Immature natural killer cell (primary cell): ENCODE results near the gene SDF2. TPM values are rescaled to one million over a fixed set of nuclear protein-coding genes. Genes with fewer than 3 reads are reported as not detected.
A peak's percentile ranks its signal among the peaks of the same experiment; 100 is the strongest.

Experiments
- DNase-seq, 3 donors: peaks; one replicate each; pipeline ENCODE4 v3.0.0; 2022; ENCODE audit warnings: mixed read lengths in 1 of 3
- H3K27ac Mint-ChIP-seq, 6 donors: one replicate each; pipeline ENCODE4 v1.8.0; 2020; ENCODE audit warnings: mixed read lengths in 6 of 6, mild to moderate bottlenecking in 5 of 6, inconsistent platforms in 4 of 6, moderate library complexity in 3 of 6
- H3K27me3 Mint-ChIP-seq, 3 donors: one replicate each; pipeline ENCODE4 v1.8.0; 2020 to 2021; ENCODE audit warnings: low read depth in 3 of 3, mild to moderate bottlenecking in 3 of 3, mixed read lengths in 3 of 3, moderate library complexity in 3 of 3, inconsistent platforms in 1 of 3
- H3K36me3 Mint-ChIP-seq, 3 donors: one replicate each; pipeline ENCODE4 v1.8.0; 2020; ENCODE audit warnings: mixed read lengths in 3 of 3, inconsistent platforms in 2 of 3, mild to moderate bottlenecking in 2 of 3
- H3K4me1 Mint-ChIP-seq, 2 donors: one replicate each; pipeline ENCODE4 v1.8.0; 2020; ENCODE audit warnings: inconsistent platforms in 2 of 2, mild to moderate bottlenecking in 2 of 2, mixed read lengths in 2 of 2, moderate library complexity in 1 of 2
- H3K4me3 Mint-ChIP-seq, 5 donors: one replicate each; pipeline ENCODE4 v1.8.0; 2020; ENCODE audit warnings: mild to moderate bottlenecking in 5 of 5, mixed read lengths in 5 of 5, inconsistent platforms in 3 of 5, moderate library complexity in 3 of 5
- H3K9me3 Mint-ChIP-seq, 6 donors: one replicate each; pipeline ENCODE4 v1.8.0; 2020; ENCODE audit warnings: mild to moderate bottlenecking in 6 of 6, mixed read lengths in 6 of 6, inconsistent platforms in 4 of 6, moderate library complexity in 3 of 6
- polyA plus RNA-seq, 3 donors: library from polyadenylated mRNA; unstranded; fragments of 300-500 nt; fragmentation: Illumina TruSeq; gene quantifications; one replicate each; pipeline ENCODE4 v1.2.3, GENCODE V29; 2021

The SDF2 gene
- polyA plus RNA-seq, 3 donors from 2014 or later, result 101 to 153 (median 112) TPM

DNA sequence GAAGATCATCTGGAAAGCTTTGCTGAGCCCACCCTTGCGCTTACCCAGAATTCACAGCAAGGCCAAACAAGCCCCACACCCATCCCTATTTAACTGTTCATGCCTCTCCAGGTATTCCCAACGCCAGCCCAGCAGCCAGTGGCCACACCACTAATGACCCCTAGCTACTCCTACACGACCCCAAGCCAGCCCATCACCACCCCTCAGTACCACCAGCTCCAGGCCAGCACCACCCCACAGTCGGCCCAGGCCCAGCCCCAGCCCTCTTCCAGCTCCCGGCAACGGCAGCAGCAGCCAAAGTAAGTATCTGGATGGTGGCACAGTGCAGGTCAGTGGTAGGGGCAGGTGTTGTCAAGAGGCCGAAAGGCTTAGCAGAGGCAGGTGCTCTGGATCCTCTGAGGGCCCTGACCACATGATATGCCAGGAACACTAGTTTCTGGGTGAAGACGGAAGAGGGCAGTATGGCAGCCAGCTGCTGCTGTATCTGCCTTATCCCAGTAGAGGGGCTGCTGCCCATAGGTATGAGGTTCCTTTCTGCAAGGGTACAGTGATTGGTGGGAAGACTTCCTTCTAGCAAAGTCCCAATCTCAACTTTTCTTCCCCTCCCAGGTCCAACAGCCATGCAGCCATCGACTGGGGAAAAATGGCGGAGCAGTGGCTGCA, 39.3 kb upstream of the SDF2 start:
- H3K4me3 Mint-ChIP-seq, result no peak overlapping the region
- peak overlapping the region in 1 of 6 donors; percentile 53 for H3K27ac Mint-ChIP-seq
- H3K27me3 Mint-ChIP-seq, result peaks cover 0 to 3% (median 1%) of the 10 kb centered on the region in 3 donors
- DNase-seq, result no peak
- H3K9me3 Mint-ChIP-seq, result no peaks in the 10 kb centered on the region
- no peaks in the 10 kb centered on the region for H3K4me1 Mint-ChIP-seq
- peaks cover 4 to 50% (median 25%) of the 10 kb centered on the region in 3 donors for H3K36me3 Mint-ChIP-seq

DNA sequence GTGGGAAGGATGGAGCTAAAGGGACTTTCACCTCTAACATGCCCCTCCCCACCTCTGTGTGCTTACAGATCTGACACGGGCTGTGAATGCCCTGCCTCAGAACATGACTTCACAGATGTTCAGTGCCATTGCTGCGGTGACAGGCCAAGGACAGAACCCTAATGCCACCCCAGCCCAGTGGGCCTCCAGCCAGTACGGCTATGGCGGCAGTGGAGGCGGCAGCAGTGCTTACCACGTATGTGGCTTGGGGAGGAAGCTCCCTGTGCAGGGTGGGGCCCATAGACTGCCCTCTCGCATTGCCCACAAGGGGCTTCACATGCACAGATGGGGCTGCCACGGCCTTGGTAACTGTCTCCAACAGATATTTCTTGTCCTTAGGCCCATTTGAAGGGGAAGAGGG, 38.6 kb upstream of the SDF2 start:
- peaks cover 4 to 55% (median 26%) of the 10 kb centered on the region in 3 donors for H3K36me3 Mint-ChIP-seq
- H3K27ac Mint-ChIP-seq, result no peak overlapping the region
- DNase-seq, result no peak
- no peaks in the 10 kb centered on the region for H3K4me1 Mint-ChIP-seq
- H3K4me3 Mint-ChIP-seq, result no peak overlapping the region
- H3K27me3 Mint-ChIP-seq, result peaks cover 0 to 3% (median 1%) of the 10 kb centered on the region in 3 donors
- no peaks in the 10 kb centered on the region for H3K9me3 Mint-ChIP-seq

DNA sequence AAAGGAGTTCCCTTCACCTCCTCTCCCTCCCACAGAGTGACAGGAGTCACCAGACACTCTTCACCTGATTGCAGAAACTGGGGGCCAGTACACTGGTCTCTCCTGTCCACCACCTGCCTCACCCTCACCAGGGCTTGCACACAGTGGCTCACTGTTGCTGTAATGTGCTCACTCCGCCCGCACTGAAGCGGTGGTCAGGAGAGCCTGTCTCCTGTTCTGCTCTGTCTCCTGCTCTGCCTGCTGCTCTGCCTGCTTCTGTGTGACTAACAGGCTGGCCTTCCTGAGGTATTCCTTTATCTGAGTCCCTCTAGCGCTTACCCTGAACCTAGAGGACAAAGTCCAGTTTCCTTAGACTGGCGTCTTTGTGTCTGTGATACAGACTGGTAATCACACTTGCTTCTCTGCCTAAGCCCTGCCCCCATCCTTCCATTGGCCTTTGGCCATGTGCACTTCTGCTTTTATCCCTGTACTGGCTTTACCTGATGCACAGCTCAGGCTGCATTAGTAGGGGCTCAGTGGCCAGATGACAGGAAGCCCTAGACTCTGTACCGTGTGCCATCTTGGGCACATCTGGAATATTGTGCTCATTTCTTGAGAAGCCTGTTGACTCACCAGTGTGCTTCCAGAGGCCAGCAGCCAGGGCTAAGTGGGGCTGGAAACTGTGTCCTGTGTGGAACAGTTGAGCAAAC, 36.7 kb upstream of the SDF2 start:
- Mint-ChIP-seq H3K9me3 (no peaks in the 10 kb centered on the region), H3K36me3 (peaks cover 15 to 68% (median 42%) of the 10 kb centered on the region in 3 donors), H3K4me1 (no peaks in the 10 kb centered on the region), H3K27ac (peak overlapping the region in 1 of 6 donors; percentile 3), H3K27me3 (peaks cover 0 to 3% (median 1%) of the 10 kb centered on the region in 3 donors), H3K4me3 (no peak overlapping the region)
- DNase-seq, result no peak

DNA sequence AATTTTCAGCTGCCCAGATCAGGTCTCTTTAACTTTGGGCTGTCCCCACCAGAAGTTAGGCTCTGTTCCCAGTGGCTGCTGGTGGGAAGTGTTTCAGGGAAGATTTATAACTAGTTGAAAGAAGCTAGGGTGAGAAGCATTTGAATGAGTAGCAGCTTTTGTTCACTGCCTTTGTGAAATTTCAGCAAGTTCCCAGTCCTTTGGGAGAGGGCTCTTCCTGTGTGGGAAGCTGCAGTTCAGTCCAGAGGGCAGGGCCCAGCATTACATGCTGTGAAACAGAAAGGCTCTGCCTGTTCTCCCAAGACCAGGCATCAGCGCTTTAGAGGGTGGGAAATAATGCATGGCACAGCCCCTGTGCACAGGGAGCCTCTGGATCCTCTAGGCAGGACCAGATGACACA, 32.2 kb upstream of the SDF2 start:
- peaks cover 21 to 62% (median 39%) of the 10 kb centered on the region in 3 donors for H3K36me3 Mint-ChIP-seq
- DNase-seq, result no peak
- H3K27me3 Mint-ChIP-seq, result peaks cover 0 to 3% (median 1%) of the 10 kb centered on the region in 3 donors
- H3K4me1 Mint-ChIP-seq, result no peaks in the 10 kb centered on the region
- no peaks in the 10 kb centered on the region for H3K9me3 Mint-ChIP-seq
- H3K4me3 Mint-ChIP-seq, result no peak overlapping the region
- H3K27ac Mint-ChIP-seq, result no peak overlapping the region

DNA sequence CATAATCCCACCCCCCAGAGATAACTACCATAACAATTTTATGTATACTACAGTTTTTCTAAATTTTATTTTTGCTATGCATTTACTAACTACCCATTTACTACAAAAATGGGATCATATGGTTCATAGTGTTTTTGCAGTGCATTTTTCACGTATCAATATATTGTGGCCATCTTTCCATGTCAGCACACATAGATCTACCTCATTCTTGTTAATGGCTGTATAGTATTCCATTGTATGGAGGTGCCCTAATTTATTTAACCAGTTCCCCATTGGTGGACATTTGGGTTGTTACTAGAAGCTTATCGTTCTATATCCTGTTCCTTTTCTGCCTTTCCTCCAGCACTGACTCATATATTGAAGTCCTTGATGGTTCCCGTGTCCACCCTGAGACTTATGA, 27.3 kb upstream of the SDF2 start:
- H3K4me1 Mint-ChIP-seq, result no peaks in the 10 kb centered on the region
- DNase-seq, result no peak
- H3K27me3 Mint-ChIP-seq, result no peaks in the 10 kb centered on the region
- no peaks in the 10 kb centered on the region for H3K9me3 Mint-ChIP-seq
- no peak overlapping the region for H3K4me3 Mint-ChIP-seq
- peaks cover 40 to 62% (median 42%) of the 10 kb centered on the region in 3 donors for H3K36me3 Mint-ChIP-seq
- no peak overlapping the region for H3K27ac Mint-ChIP-seq

DNA sequence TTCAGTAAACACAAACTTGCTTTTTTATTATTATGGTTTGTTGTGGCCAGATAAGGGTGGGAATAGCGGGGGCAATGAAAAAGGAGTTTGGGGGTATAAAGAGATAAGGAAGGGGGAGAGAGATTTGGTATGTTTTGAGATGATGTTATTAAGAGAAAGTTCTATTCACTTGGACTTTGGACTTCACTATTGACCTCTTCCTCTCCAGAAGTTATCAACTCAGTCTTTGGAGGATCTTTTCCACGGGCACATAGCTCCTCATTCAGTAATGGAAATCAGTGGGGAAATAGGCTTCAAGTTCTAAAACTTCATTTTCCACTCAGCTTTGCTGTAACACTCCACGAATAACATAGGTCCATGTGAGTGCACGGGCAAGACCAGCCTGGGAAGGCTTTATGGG, 26.8 kb upstream of the SDF2 start:
- peak overlapping the region in 1 of 6 donors; percentile 13 for H3K27ac Mint-ChIP-seq
- no peak overlapping the region for H3K4me3 Mint-ChIP-seq
- no peaks in the 10 kb centered on the region for H3K27me3 Mint-ChIP-seq
- peaks cover 38 to 60% (median 40%) of the 10 kb centered on the region in 3 donors for H3K36me3 Mint-ChIP-seq
- no peak for DNase-seq
- H3K4me1 Mint-ChIP-seq, result no peaks in the 10 kb centered on the region
- no peaks in the 10 kb centered on the region for H3K9me3 Mint-ChIP-seq

DNA sequence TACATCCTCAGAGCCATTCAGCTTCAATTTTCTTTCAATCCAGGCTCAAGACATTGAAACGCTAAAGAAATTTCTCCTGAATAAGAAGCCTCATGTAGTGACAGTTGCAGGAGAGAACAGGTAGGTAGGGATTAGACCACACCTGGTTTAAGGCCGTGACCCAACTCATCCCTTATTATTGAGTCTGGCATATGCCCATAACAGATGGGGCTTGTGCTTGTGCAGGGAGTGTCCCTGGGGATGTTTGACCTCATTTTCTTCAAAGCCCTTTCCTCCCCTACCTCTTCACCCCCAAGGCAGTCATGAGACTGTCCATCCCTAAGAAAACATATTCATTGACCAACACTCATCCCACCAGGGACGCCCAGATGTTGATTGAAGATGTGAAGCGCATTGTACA, 24.6 kb upstream of the SDF2 start:
- no peaks in the 10 kb centered on the region for H3K4me1 Mint-ChIP-seq
- peaks cover 39 to 73% (median 44%) of the 10 kb centered on the region in 3 donors for H3K36me3 Mint-ChIP-seq
- no peaks in the 10 kb centered on the region for H3K9me3 Mint-ChIP-seq
- peak overlapping the region in 1 of 6 donors; percentile 24 for H3K27ac Mint-ChIP-seq
- no peak overlapping the region for H3K4me3 Mint-ChIP-seq
- DNase-seq, result no peak
- no peaks in the 10 kb centered on the region for H3K27me3 Mint-ChIP-seq

DNA sequence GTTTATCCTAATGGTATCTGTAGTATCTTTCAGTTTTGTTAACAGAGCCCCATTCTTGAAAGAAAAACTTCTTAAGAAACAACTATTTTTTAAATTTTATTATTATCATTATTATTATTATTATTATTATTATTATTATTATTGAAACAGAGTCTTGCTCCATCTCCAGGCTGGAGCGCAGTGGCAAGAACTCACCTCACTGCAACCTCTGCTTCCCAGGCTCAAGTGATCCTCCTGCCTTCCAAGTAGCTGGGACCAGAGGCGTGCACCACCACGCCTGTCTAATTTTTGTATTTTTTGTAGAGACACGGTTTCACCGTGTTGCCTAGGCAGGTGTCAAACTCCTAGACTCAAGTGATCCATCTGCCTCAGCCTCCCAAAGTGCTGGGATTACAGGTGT, 23.7 kb upstream of the SDF2 start:
- Mint-ChIP-seq H3K4me3 (no peak overlapping the region), H3K36me3 (peaks cover 39 to 73% (median 44%) of the 10 kb centered on the region in 3 donors), H3K27me3 (no peaks in the 10 kb centered on the region), H3K27ac (peak overlapping the region in 1 of 6 donors; percentile 64), H3K4me1 (no peaks in the 10 kb centered on the region), H3K9me3 (no peaks in the 10 kb centered on the region)
- no peak for DNase-seq

DNA sequence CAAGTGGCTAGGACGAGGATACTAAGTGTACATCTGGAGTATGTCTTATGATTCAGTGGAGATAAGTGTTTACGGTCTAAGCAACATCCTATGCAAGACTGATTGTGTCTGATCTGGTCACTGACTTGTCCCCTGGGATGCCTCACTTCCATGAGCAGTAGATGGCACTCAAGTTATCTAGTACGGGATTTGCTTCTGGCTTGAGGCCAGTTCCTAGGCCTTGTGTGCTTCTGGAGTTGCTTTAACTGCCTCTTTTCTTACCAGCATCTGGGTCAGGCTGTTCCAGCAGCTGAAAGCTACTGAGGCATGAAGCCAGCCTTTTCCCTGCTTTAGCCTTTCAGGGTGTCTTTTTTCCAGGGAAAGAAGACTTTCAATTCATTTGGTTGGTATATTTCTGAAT, 23.3 kb upstream of the SDF2 start:
- H3K27me3 Mint-ChIP-seq, result no peaks in the 10 kb centered on the region
- peaks cover 36 to 69% (median 41%) of the 10 kb centered on the region in 3 donors for H3K36me3 Mint-ChIP-seq
- no peak overlapping the region for H3K27ac Mint-ChIP-seq
- no peaks in the 10 kb centered on the region for H3K4me1 Mint-ChIP-seq
- DNase-seq, result no peak
- H3K9me3 Mint-ChIP-seq, result no peaks in the 10 kb centered on the region
- no peak overlapping the region for H3K4me3 Mint-ChIP-seq

DNA sequence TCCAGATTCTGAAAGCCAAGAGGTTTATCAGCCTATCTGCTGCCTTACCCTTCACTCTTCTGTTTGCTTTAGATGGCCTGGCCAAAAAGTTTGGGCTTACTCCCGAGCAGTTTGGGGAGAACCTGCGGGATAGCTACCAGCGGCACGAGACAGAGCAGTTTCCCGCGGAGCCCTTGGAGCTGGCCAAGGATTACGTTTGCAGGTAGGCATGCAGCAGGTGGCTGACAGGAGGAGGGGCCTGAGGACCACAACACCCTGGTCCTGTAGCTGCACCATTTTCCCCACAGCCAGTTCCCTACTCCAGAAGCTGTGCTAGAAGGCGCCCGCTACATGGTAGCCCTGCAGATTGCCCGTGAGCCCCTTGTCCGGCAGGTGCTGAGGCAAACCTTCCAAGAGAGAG, 20.9 kb upstream of the SDF2 start:
- Mint-ChIP-seq H3K9me3 (no peaks in the 10 kb centered on the region), H3K36me3 (peaks cover 19 to 59% (median 30%) of the 10 kb centered on the region in 3 donors), H3K4me1 (no peaks in the 10 kb centered on the region), H3K27me3 (no peaks in the 10 kb centered on the region), H3K27ac (no peak overlapping the region), H3K4me3 (no peak overlapping the region)
- no peak for DNase-seq

DNA sequence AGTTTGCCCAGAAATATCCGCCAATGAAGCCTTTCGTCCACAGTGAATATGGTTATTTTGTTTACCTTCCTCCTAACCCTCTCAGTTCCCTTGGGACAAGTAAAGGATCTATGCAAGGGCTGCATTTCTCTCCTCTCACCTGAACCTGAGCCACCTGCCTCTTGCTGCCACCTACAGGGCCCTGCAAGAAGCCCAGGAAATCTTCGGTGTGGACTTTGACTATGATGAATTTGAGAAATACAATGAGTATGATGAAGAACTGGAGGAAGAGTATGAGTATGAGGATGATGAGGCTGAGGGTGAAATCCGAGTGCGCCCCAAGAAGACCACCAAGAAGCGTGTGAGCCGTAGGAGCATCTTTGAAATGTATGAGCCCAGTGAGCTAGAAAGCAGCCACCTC, 14.3 kb upstream of the SDF2 start:
- H3K4me3 Mint-ChIP-seq, result no peak overlapping the region
- peak overlapping the region in 2 of 6 donors; percentile 26 to 35 for H3K27ac Mint-ChIP-seq
- no peak for DNase-seq
- no peaks in the 10 kb centered on the region for H3K9me3 Mint-ChIP-seq
- H3K36me3 Mint-ChIP-seq, result peaks cover 14 to 66% (median 37%) of the 10 kb centered on the region in 3 donors
- H3K4me1 Mint-ChIP-seq, result peaks cover 0 to 4% of the 10 kb centered on the region in 2 donors
- H3K27me3 Mint-ChIP-seq, result no peaks in the 10 kb centered on the region

DNA sequence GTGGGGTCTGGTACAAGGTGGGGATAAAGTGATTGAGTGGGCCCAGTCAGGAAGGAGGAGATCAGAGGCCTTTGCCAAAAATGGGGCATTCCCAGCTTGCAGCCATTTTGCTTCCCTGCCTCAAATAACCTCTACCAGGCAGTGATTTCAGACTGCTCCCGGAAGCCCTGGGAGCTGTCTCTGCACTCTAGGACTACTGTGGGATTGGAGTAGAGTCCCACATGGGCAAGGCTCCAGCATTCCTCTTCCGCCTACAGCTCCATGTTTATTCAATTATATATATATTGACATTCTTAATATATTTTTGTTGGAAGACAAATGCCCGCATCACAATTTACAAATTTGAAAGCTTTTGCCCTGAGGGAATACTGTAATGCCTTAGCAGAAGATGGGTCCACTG, 13.8 kb upstream of the SDF2 start:
- Mint-ChIP-seq H3K9me3 (no peaks in the 10 kb centered on the region), H3K4me3 (no peak overlapping the region), H3K27me3 (no peaks in the 10 kb centered on the region), H3K27ac (no peak overlapping the region), H3K36me3 (peaks cover 14 to 66% (median 37%) of the 10 kb centered on the region in 3 donors), H3K4me1 (peaks cover 0 to 6% of the 10 kb centered on the region in 2 donors)
- DNase-seq, result no peak

DNA sequence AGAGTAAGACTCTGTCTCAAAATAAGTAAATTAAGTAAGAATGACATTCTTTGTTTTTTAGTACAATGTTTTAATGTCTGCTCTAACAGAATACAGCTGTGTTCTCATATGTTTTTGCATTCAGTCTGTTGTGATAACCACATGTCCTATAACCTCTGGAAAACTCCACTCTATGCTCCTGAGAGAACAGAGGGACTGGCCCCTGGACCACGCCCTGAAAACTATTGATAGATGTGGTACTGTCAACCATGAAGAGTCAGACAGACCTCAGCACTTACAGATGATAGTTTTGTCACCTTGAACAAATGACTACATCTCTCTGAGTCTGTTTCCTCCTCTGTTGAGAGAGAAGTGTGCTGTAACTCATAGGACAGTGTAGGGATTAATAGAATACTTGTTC, 8.2 kb upstream of the SDF2 start:
- Mint-ChIP-seq H3K4me3 (no peak overlapping the region), H3K27ac (no peak overlapping the region), H3K36me3 (peaks cover 13 to 38% (median 21%) of the 10 kb centered on the region in 3 donors), H3K9me3 (no peaks in the 10 kb centered on the region), H3K27me3 (peaks cover 0 to 1% (median 0%) of the 10 kb centered on the region in 3 donors), H3K4me1 (peaks cover 15 to 33% of the 10 kb centered on the region in 2 donors)
- DNase-seq, result no peak

DNA sequence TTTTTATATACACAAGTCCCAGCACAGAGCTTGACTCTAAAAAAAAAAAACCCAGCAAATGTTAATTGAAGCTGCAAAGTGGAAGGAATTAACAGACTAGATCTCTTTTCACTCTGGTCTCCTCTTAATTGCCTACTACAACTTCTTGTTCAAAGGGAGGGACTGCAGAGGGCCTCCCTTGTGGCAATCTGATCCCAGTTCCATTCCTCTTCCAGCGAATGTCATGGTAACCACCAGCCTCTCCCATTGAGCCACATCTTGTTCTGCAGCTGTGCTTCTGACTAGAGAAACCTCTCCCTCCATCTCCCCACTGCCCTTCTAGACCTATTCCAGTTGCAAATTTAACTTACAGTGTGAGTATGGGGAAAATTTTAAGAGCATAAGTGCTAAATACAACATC, 6.2 kb upstream of the SDF2 start:
- Mint-ChIP-seq H3K36me3 (peaks cover 0 to 17% (median 4%) of the 10 kb centered on the region in 3 donors), H3K4me3 (no peak overlapping the region), H3K27ac (peak overlapping the region in 2 of 6 donors; percentile 49 to 74), H3K4me1 (peaks cover 34 to 54% of the 10 kb centered on the region in 2 donors), H3K9me3 (no peaks in the 10 kb centered on the region), H3K27me3 (peaks cover 0 to 10% (median 1%) of the 10 kb centered on the region in 3 donors)
- no peak for DNase-seq
